Right lobe of liver (tissue), 4 donors: ENCODE measurements around the gene STING1.
"Not testable (repeated sequence)": the region's sequence is repeated elsewhere in the genome, so short reads cannot be mapped to it uniquely, and the experiment has no call there.

Experiments used
- POLR2A ChIP-seq: fragments of 450-650 bp; IDR thresholded peaks from one replicate; pipeline ENCODE4 v1.6.1; 2017; ENCODE audit warnings: antibody characterized with exemption, mild to moderate bottlenecking
- TF ChIP-seq, protein P1 (sequence below), 4 donors: fragments of 200-600 bp in 3 of 4; fragments of 450-650 bp in 1 of 4; IDR thresholded peaks; one replicate each; pipeline versions ENCODE4 v1.5.1 to v1.8.0; 2016 to 2022; ENCODE audit warnings: antibody characterized with exemption in 4 of 4, mild to moderate bottlenecking in 2 of 4
- donor health status: DM: no; HTN: no; CAD: no.
- donor health status: DM: no; HTN: no; CAD: no.
- donor health status: DM: no; HTN: yes; CAD: no.

DNA sequence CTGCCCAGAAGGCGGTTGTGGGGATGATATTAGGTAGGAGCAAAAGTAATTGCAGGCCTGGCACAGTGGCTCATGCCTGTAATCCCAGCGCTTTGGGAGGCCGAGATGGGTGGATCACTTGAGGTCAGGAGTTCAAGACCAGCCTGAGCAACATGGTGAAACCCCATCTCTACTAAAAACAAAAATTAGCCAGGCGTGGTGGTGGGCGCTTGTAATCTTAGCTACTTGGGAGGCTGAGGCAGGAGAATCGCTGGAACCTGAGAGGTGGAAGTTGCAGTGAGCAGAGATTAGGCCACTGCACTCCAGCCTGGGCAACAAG, 291 bp upstream of the STING1 start:
- TF ChIP-seq POLR2A = not testable (repeated sequence)
- TF ChIP-seq, protein P1, sequence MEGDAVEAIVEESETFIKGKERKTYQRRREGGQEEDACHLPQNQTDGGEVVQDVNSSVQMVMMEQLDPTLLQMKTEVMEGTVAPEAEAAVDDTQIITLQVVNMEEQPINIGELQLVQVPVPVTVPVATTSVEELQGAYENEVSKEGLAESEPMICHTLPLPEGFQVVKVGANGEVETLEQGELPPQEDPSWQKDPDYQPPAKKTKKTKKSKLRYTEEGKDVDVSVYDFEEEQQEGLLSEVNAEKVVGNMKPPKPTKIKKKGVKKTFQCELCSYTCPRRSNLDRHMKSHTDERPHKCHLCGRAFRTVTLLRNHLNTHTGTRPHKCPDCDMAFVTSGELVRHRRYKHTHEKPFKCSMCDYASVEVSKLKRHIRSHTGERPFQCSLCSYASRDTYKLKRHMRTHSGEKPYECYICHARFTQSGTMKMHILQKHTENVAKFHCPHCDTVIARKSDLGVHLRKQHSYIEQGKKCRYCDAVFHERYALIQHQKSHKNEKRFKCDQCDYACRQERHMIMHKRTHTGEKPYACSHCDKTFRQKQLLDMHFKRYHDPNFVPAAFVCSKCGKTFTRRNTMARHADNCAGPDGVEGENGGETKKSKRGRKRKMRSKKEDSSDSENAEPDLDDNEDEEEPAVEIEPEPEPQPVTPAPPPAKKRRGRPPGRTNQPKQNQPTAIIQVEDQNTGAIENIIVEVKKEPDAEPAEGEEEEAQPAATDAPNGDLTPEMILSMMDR (IDR thresholded peaks at IDR 0.05) = not testable (repeated sequence)
